Stimulated activated naive CD8-positive, alpha-beta T cell treated with anti-CD3 and anti-CD28 coated beads, Interleukin-15, Interleukin-2, amounts not matched to agents 100 U/mL and 50 U/mL, for 24 hours (primary cell): Measurements from ENCODE around the gene ELOVL5.

Experiments used
- ATAC-seq: fragments of 150-1000 bp; cut with Tn5 transposase; one replicate; pipeline ENCODE4 v1.10.0; 2021
- DNase-seq: peaks from one replicate; pipeline ENCODE4 v3.0.0; 2021

ELOVL5 gene

GRCh38 chr6:53240139-53240538 lies 108.6 kb downstream of the ELOVL5 start:
- DNase-seq (no peak), ATAC-seq (no peak)

GRCh38 chr6:53239526-53239925 lies 109.2 kb downstream of the ELOVL5 start:
- DNase-seq (no peak), ATAC-seq (no peak)

DNA sequence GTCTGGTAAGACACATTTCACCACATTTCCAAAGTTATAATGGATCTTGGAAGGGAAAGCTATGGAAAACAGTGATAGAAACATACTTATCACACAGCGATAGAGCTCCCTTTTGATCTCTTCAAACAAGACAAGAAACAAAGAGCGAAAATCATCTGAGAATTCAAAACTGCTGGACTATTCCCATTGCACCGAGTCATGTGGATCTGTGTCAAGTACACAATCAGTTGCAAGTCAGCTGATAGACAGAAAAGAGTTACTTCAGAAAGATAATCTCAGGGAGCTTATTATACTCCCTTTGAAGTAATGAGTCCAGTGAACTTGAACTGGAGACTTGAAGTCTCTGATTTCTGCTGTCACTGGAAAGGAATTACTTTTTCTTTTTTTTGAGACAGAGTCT lies 110.4 kb downstream of the ELOVL5 start:
- DNase-seq (no peak), ATAC-seq (no peak)

- ATAC-seq (peak; percentile 24), DNase-seq (no peak)
Measured at GRCh38 chr6:53236241-53236640, 112.5 kb downstream of the ELOVL5 start.

DNA sequence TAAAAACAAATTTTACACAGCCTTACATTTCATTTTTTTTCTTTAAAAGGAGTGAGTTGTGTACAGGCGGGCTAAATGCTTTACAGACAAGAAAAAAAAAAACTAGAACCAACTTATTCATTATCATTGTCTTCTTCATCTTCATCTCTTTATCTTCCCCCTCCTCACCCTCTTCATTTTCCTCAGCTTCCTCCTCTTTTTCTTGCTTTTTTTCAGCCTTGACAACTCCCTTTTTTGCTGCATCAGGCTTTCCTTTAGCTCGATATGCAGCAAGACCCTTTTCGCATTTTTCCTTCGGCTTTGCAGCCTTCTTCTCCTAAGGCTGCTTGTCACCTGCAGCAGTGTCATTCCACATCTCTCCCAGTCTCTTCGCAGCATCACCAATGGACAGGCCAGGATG lies 113.2 kb downstream of the ELOVL5 start:
- DNase-seq (no peak), ATAC-seq (no peak)

DNA sequence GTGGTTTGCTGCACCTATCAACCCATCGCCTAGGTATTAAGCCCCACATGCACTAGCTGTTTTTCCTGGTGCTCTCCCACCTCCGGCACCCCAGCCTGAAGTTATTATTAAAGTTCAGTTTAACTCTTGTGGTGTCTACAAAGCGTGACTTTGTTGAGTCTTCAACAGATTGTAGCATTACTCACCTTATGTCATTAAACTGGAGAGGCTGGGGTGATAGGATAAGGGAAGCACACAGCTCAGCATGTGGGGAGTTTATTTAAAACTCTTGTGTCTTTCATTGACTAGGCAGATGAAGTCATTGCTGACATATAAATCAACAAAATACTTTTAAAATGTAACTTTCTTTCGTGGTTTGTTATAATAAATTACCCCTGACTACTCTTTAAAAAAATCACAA lies 115.4 kb downstream of the ELOVL5 start:
- no peak for ATAC-seq

DNA sequence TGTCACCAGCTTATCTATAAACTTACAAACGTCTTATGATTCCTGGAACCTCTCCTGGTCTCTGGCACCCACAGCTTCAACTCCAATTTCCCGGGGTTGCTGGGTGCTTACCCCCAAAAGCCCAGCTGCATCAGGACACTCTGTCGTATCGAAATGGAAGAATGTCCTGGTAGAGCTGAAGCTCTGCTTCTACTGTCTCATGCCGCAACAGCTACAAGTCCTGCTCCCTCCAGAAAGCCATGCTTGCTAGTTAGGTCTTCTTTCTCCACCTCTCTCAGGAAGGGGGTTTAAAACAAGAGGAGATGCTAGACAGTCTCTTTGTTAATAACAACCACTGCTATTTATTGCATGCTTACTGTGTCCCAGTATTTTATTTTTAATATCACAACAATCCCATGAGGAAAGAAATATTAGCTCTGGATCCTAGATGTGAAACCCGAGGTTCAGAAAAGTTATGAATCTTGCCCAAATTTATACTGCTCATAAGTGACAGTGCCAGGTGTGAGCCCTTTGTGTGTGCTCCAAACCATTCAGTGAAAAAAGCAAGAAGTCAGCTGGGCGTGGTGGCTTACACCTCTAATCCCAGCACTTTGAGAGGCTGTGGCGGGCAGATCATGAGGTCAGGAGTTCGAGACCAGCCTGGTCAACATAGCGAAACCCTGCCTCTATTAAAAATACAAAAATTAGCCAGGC lies 117.8 kb downstream of the ELOVL5 start:
- ATAC-seq (no peak), DNase-seq (no peak)

More for the DNA sequence above, 115.4 kb downstream of the ELOVL5 start:
- DNase-seq, result no peak

GRCh38 chr6:53227847-53228246 lies 120.9 kb downstream of the ELOVL5 start:
- ATAC-seq (no peak), DNase-seq (no peak)

- no peak for ATAC-seq
Measured at GRCh38 chr6:53220605-53221004, 128.1 kb downstream of the ELOVL5 start.

More at GRCh38 chr6:53220605-53221004, 128.1 kb downstream of the ELOVL5 start:
- DNase-seq, result no peak
